HepG2 (cell line): ENCODE measurements around the gene ELFN1.

Experiments used
- CEBPB ChIP-seq: IDR thresholded peaks from 2 replicates; pipeline ENCODE4 v1.6.1; 2011; ENCODE audit warnings: low read depth, low read length, improper control_type of control experiment, borderline replicate concordance
- CTCF ChIP-seq: sonication (generic); formaldehyde crosslinking; IDR thresholded peaks from 2 replicates; pipeline ENCODE4 v1.5.0; 2020; ENCODE audit warnings: mild to moderate bottlenecking, missing genetic modification reagents, moderate library complexity
- POLR2A ChIP-seq, 2 experiments: IDR thresholded peaks; 2 replicates each; pipeline ENCODE4 v1.6.1; 2011; ENCODE audit warnings: low read depth in 2 of 2, low read length in 2 of 2, mild to moderate bottlenecking in 1 of 2, moderate library complexity in 1 of 2; ENCODE audit not compliant: insufficient read depth in 1 of 2
- POLR2AphosphoS5 ChIP-seq: IDR thresholded peaks from 2 replicates; pipeline ENCODE4 v1.6.1; 2012; ENCODE audit warnings: low read depth, low read length
- TCF7 ChIP-seq: sonication (generic); IDR thresholded peaks from 2 replicates; pipeline ENCODE4 v1.6.1; 2016; ENCODE audit warnings: antibody characterized with exemption, low read depth
- TF ChIP-seq, protein P1 (sequence below): sonication (generic); formaldehyde crosslinking; IDR thresholded peaks from 2 replicates; pipeline ENCODE4 v1.4.0; 2020; ENCODE audit warnings: mild to moderate bottlenecking, missing genetic modification reagents
- TF ChIP-seq, protein P2 (sequence below): sonication (generic); formaldehyde crosslinking; IDR thresholded peaks from 2 replicates; pipeline ENCODE4 v1.8.0; 2022; ENCODE audit warnings: mild to moderate bottlenecking, missing genetic modification reagents

DNA sequence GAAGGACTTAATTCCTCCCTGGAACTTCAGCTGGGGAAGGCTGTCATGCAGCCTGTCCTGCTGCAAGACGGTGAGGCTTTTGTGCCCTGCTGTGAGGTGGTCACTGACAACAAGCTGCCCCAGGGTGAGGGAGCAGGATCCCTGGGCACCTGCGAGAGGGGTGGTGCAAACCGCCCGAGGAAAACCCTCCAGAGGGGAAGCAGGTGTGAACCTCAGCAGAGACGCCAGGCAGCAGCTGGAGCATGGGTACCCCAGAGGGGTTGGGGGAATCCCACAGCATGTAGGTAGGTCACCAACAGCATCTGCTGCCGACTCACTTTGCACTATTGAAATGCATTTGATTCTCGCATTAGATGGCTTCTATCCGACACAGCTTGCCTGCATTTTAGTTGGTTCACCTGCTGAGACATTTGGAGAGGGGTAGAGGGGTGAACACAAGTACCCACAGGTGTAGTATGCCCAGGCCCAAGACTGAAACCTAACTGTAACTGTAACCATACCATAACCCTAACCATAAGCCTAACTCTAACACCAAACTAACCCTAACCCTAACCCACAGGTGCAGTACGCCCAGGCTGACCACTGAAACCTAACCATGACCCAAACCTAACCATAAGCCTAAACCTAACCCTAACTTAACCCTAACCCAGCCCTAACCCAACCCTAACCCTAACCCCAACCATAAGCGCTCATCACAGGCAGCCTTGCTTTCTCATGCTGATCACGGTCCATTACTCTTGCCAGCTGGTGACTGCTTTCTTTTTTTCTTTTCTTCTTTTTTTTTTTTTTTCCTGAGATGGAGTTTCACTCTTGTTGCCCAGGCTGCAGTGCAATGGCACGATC lies 85.9 kb downstream of the ELFN1 start:
- TF ChIP-seq CTCF (no peak), POLR2AphosphoS5 (no peak), POLR2A (IDR thresholded peaks at IDR 0.05; ENCODE audit: insufficient read depth in 1 of 2, low read depth in 2 of 2, low read length in 2 of 2) (no peak), TCF7 (no peak), CEBPB (no peak)
- TF ChIP-seq, protein P1, sequence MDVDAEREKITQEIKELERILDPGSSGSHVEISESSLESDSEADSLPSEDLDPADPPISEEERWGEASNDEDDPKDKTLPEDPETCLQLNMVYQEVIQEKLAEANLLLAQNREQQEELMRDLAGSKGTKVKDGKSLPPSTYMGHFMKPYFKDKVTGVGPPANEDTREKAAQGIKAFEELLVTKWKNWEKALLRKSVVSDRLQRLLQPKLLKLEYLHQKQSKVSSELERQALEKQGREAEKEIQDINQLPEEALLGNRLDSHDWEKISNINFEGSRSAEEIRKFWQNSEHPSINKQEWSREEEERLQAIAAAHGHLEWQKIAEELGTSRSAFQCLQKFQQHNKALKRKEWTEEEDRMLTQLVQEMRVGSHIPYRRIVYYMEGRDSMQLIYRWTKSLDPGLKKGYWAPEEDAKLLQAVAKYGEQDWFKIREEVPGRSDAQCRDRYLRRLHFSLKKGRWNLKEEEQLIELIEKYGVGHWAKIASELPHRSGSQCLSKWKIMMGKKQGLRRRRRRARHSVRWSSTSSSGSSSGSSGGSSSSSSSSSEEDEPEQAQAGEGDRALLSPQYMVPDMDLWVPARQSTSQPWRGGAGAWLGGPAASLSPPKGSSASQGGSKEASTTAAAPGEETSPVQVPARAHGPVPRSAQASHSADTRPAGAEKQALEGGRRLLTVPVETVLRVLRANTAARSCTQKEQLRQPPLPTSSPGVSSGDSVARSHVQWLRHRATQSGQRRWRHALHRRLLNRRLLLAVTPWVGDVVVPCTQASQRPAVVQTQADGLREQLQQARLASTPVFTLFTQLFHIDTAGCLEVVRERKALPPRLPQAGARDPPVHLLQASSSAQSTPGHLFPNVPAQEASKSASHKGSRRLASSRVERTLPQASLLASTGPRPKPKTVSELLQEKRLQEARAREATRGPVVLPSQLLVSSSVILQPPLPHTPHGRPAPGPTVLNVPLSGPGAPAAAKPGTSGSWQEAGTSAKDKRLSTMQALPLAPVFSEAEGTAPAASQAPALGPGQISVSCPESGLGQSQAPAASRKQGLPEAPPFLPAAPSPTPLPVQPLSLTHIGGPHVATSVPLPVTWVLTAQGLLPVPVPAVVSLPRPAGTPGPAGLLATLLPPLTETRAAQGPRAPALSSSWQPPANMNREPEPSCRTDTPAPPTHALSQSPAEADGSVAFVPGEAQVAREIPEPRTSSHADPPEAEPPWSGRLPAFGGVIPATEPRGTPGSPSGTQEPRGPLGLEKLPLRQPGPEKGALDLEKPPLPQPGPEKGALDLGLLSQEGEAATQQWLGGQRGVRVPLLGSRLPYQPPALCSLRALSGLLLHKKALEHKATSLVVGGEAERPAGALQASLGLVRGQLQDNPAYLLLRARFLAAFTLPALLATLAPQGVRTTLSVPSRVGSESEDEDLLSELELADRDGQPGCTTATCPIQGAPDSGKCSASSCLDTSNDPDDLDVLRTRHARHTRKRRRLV (CRISPR knock-in tag): no peak
- TF ChIP-seq, protein P2, sequence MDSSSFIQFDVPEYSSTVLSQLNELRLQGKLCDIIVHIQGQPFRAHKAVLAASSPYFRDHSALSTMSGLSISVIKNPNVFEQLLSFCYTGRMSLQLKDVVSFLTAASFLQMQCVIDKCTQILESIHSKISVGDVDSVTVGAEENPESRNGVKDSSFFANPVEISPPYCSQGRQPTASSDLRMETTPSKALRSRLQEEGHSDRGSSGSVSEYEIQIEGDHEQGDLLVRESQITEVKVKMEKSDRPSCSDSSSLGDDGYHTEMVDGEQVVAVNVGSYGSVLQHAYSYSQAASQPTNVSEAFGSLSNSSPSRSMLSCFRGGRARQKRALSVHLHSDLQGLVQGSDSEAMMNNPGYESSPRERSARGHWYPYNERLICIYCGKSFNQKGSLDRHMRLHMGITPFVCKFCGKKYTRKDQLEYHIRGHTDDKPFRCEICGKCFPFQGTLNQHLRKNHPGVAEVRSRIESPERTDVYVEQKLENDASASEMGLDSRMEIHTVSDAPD: no peak
